ENCODE results near the gene CEBPZ. TPM values are rescaled to one million over a fixed set of nuclear protein-coding genes. Genes with fewer than 3 reads are reported as not detected.
"Not testable (repeated sequence)": the region's sequence is repeated elsewhere in the genome, so short reads cannot be mapped to it uniquely, and the experiment has no call there.

CEBPZ gene
- total and polyA plus RNA-seq, 10 of the 15 experiments (the other 5 are each of a cell fraction or from before 2014, with no cell fraction given), result 29.4 to 89.2 (median 49.5) TPM

DNA sequence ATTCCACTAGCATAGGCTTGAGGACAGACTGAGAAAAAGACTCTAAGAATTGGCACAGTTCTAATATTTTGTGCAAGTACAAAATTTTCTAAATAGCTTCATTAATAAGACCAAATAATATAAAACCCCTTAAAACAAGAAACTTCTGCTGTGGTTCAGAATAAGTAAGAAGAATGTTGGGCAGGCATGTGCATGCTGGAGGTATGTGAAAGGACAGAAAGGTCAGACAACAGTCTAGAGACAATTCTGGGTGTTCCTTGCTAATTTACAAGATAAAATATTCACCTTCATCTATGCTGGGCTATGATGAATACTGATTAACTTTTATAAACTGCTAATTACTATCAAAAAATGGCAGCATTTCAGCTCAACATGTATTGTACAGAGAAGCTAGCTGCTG is 20.2 kb downstream of the CEBPZ start:
- no peak overlapping the region for H2AFZ ChIP-seq (ENCODE audit: control insufficient read depth, low read depth, low read length)
- ChIA-PET RAD21 (ENCODE audit: unreplicated experiment) (interaction anchor here (1.0 kb wide), 1 partner anchor 9 kb away, joined by 3 read pairs; no protein-coding TSS in a partner anchor), SMC1A (ENCODE audit: uncharacterized antibody, unreplicated experiment) (no interaction called here), CTCF (interaction anchor here (1.0 to 1.8 kb wide), 3 partner anchors 9 to 12 kb away, joined by 3 to 7 read pairs (median 5); no protein-coding TSS in a partner anchor), POLR2A (interaction anchor here (1.4 kb wide), 1 partner anchor 12 kb away, joined by 3 read pairs; no protein-coding TSS in a partner anchor)
- no peak for DNase-seq (ENCODE audit: low read depth, low spot score)
- H3K27me3 ChIP-seq (replicated peaks in 1 of 2; ENCODE audit: control insufficient read depth in 2 of 2, insufficient read depth in 2 of 2, low read length in 1 of 2), result no peaks in the 10 kb centered on the region
- no peak overlapping the region for H3K4me2 ChIP-seq (ENCODE audit: control insufficient read depth, insufficient read depth)
- in situ Hi-C loops (cut with MboI) (no loop called here), intact Hi-C loops (cut with micrococcal nuclease; ENCODE audit: unreplicated experiment) (no loop called here)
- peaks cover 3 to 27% of the 10 kb centered on the region in 2 experiments for H3K36me3 ChIP-seq (ENCODE audit: control insufficient read depth in 2 of 2, insufficient read depth in 2 of 2, low read length in 1 of 2)
- H3K27ac ChIP-seq (ENCODE audit: control insufficient read depth, insufficient read depth), result no peak overlapping the region
- peaks cover 7% of the 10 kb centered on the region for H3K9me3 ChIP-seq (replicated peaks; ENCODE audit: control insufficient read depth, insufficient read depth, low read length)
- H4K20me1 ChIP-seq (ENCODE audit: control insufficient read depth, insufficient read depth), result no peaks in the 10 kb centered on the region
- no peak for ATAC-seq
- no peak overlapping the region for H3K9ac ChIP-seq (ENCODE audit: control insufficient read depth, insufficient read depth, low read length)
- TF ChIP-seq RCOR1 (conservative IDR thresholded peaks at IDR 0.05; ENCODE audit: low read depth, low read length), result no peak
- H3K79me2 ChIP-seq (ENCODE audit: control insufficient read depth, insufficient read depth, low read length), result peaks cover 2% of the 10 kb centered on the region
- FAIRE-seq, result no peak
- no peak overlapping the region for H3K4me3 ChIP-seq
- no peaks in the 10 kb centered on the region for H3K4me1 ChIP-seq (ENCODE audit: control insufficient read depth, insufficient read depth, low read length)
- BruUV-seq (replicated peaks), result no TSS peak

DNA sequence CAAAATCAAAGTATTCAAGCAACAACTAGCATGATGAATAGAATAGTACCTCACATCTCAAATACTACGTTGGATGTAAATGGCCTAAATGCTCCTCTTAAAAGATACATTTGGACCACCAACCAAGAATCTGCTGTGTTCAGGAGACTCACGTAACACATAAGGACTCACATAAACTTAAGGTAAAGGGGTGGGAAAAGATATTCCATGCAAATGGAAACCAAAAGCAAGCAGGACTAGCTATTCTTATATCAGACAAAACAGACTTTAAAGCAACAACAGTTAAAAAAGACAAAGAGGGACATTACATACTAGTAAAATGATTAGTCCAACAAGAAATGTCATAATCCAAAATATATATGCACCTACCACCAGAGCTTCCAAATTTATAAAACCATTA is 24.6 kb downstream of the CEBPZ start:
- SMC1A ChIA-PET (ENCODE audit: uncharacterized antibody, unreplicated experiment); intact Hi-C loops (cut with micrococcal nuclease; ENCODE audit: unreplicated experiment); H3K4me1 ChIP-seq (ENCODE audit: control insufficient read depth, insufficient read depth, low read length); H3K27me3 ChIP-seq (replicated peaks in 1 of 2; ENCODE audit: control insufficient read depth in 2 of 2, insufficient read depth in 2 of 2, low read length in 1 of 2); BruUV-seq (replicated peaks); H3K79me2 ChIP-seq (ENCODE audit: control insufficient read depth, insufficient read depth, low read length); H3K27ac ChIP-seq (ENCODE audit: control insufficient read depth, insufficient read depth); FAIRE-seq; H4K20me1 ChIP-seq (ENCODE audit: control insufficient read depth, insufficient read depth); POLR2A ChIA-PET; ATAC-seq; H3K4me2 ChIP-seq (ENCODE audit: control insufficient read depth, insufficient read depth); H3K9ac ChIP-seq (ENCODE audit: control insufficient read depth, insufficient read depth, low read length); H3K4me3 ChIP-seq; H2AFZ ChIP-seq (ENCODE audit: control insufficient read depth, low read depth, low read length); RAD21 ChIA-PET (ENCODE audit: unreplicated experiment); in situ Hi-C loops (cut with MboI); DNase-seq (ENCODE audit: low read depth, low spot score): not testable (repeated sequence)
- Histone ChIP-seq H3K9me3 (replicated peaks; ENCODE audit: control insufficient read depth, insufficient read depth, low read length) (peaks cover 14% of the 10 kb centered on the region), H3K36me3 (ENCODE audit: control insufficient read depth in 2 of 2, insufficient read depth in 2 of 2, low read length in 1 of 2) (peaks cover 4 to 33% of the 10 kb centered on the region in 2 experiments)
- CTCF ChIA-PET, result interaction anchor here (1.3 kb wide), 1 partner anchor 12 kb away, joined by 3 read pairs; no protein-coding TSS in a partner anchor
- 100% methylated on average over 2 of the region's 2 CpGs for WGBS (ENCODE audit: insufficient coverage, insufficient replicate concordance, low lambda C conversion rate, missing lambda C conversion rate)
